ENCODE results near the gene RNF26.

RNF26 gene

DNA sequence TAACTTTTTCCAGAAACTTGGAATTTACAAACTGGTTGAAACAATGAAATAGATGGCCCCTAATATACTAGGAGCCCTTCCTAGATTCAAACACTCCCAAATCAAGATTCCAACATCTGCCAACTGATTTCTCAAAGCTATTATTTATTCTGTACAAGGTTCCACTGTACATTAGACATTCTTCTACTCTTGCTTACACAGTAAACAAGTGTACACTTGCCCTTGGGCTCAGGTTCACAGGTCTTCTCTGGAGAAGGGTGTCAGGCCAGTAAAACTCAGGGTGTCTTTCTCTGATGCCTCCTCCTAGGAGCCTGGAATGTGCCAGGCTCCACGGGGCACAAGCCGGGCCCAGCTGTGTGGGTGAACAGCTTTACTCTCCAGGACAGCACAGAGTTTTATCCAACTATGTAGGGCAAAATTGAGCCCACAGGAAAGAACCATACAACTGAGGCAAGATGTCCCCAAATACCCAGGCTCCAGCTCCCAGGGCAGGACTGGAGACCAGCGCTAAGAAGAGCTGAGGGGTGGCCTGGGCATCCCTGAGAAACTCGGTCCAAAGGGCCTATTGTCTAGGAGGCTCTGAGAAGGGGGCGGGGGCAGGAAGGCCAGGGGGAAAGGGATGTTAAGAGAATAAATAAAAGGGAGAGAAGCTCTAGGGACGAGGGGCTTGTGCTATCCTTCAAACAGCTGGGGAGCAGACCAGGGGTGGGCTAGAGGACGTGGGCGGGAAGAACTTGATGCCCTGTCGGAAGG, 20.9 kb downstream of the RNF26 start:
- no peak for DNase-seq (ENCODE audit: low spot score)

GRCh38 chr11:119356349-119357031, 22.2 kb downstream of the RNF26 start:
- DNase-seq (ENCODE audit: low spot score) = peak; percentile 88

DNA sequence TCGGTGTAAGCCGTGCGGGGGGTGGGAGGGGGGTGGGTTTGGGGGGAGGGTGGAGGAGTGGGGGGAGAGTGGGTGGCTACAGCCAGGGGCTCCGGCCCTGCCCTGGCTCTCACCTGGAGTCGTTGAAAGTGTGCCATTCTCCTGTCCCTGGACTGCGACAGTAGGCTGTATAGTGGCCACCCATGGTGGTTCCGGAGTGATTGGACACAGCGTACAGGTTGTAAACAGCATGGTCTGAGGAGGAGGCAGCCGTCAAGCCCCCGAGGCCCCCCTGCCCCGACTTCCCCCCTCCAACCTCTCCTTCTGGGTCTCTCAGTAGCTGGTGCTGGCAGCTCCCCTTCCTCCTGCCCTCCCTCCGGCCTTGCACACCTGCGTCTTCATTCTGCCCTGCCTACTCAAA, 22.7 kb downstream of the RNF26 start:
- DNase-seq (ENCODE audit: low spot score) = no peak

DNA sequence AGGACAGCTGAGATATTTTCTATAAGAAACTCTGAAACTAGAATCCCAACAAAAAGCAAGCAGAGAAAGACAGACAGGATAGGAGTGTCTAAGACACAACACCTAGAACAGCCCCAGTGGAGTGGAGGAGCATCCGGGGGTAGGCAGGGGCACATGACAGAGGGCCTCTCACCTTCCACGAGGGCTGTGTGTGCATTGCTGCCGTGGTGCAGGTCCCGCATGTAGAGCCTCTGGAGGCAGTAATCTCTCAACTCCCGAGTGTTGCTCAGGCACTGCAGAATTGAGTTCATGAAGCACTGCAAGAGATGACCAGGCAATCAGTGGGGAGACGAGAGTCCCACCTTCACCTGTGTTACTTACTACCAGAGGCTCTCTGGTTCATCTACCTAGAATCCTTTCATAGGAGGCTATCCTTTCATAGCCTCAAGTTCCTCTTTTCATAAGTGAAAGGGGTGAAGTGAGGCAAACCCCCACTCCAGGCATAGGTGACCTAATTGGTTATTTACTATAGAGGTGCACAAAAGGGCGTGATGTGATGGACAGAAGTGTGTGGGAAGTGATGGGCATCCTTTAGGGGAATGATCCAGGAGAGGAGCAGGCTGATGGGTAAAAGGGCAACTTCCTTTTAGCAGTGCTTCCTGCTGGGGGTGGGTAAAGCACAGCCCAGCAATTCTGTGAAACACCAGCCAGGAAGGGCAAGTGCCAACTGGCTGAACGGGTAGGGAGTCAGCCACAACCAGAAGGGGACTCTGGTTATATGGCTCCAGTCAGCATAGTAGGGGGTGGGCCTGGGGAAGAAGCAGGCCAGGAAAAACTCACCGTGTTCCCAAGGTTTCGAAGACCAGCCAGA, 25.3 kb downstream of the RNF26 start:
- DNase-seq (ENCODE audit: low spot score) = no peak

DNA sequence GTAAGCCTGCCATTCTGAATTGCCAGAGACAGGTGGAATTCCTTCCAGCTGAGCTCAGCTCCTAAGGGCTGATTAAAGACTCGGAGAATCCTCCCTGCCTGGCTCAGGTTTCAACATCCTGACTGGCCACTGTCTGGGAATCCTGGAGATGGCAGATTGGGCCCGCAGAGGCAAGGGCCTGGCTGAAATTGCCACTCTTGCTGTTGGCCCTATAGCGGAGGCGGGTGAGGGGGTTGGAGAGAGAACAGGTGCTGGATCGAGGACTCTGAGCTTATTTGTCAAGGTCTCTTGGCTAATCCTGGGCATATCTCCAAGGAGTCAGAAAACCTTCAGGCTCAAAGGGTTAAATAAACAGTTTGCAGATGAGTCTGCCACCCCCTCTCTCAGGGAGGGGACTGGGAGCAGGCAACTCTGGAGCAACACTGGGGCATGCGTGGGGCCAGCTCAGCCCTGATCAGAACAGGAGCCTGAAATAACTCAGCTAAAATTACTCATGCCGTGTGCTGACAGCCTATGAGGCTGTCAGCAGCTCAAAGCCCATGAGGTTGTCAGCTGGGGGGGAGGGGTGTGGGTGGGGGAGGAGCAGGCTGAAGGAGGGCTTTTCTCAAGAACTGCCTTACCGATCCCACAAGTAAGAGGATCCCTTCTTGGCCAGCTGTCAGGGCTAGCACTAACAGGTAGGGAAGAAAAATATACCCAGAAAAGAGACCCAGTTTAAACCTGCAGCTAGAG, 26.9 kb downstream of the RNF26 start:
- DNase-seq (ENCODE audit: low spot score) = peak; percentile 77

- DNase-seq (ENCODE audit: low spot score) = no peak
Observed at GRCh38 chr11:119361941-119362725, 27.8 kb downstream of the RNF26 start.

- DNase-seq (ENCODE audit: low spot score) = no peak
Observed at GRCh38 chr11:119362741-119363080, 28.4 kb downstream of the RNF26 start.

GRCh38 chr11:119363081-119363850, 28.9 kb downstream of the RNF26 start:
- no peak for DNase-seq (ENCODE audit: low spot score)

DNA sequence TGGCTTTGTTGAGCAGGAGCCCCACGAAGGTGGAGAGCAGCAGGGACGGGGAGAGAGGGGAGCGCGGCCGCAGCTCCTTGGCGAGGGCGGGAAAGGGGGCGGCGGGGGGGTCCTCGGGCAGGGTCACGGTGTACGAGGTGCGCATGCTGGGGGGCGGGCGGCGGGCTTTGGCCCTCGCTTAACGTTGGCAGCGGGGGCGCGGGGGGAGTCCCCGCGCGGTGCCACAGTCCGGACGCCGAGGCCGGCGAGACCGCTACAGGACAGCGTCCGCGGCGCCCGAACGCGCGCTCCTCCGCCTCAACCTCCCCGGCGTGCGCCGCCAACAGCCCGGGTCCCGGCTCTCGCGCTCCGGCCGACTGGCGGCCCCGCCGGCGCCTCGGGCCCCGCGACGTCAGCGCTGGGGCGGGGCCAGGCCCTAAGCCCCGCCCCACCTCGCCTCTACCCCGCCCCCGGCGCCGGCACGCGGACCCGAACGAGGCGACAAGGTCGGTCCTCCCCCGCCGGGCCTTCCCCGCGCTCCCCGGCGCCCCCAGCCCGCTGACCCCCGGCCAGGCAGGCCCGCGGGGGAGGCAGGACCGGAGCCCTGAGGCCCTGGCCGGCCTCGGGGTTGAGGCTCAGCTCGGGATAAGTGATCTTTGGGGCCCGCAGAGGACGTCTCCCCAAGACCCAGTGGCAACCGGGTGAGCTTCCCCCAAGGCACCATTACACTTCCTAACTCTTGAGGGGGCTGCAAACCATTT, 29.7 kb downstream of the RNF26 start:
- DNase-seq (ENCODE audit: low spot score) = peak; percentile 90

DNA sequence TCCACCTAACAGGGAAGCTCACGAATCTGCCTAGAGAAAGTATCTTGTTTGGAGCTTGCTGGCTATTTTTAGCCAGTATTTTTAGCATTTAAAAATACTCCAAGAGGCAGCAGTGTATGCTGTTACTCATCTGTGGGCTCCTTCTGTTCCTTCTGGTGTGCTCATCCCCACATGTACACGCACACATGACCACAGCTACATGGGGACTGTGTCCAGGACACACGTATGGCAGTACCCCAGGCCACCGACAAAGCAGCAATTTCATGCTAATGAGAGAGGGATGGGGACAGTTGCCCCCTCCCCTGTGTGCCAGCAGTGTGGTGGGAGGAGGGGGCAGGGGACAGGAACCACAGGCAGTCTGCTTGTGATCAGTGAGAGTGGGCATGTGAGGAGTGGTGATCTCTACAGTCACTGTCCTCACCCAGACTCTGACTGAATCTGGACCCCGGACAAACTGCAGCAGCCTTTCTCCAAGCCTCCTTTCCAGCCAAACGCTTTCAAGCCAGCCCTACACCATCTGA, 30.8 kb downstream of the RNF26 start:
- no peak for DNase-seq (ENCODE audit: low spot score)

GRCh38 chr11:119366690-119367620, 32.6 kb downstream of the RNF26 start:
- no peak for DNase-seq (ENCODE audit: low spot score)

GRCh38 chr11:119367661-119368120, 33.4 kb downstream of the RNF26 start:
- DNase-seq (ENCODE audit: low spot score) = no peak

GRCh38 chr11:119368121-119369034, 34.1 kb downstream of the RNF26 start:
- DNase-seq (ENCODE audit: low spot score) = peak; percentile 86

DNA sequence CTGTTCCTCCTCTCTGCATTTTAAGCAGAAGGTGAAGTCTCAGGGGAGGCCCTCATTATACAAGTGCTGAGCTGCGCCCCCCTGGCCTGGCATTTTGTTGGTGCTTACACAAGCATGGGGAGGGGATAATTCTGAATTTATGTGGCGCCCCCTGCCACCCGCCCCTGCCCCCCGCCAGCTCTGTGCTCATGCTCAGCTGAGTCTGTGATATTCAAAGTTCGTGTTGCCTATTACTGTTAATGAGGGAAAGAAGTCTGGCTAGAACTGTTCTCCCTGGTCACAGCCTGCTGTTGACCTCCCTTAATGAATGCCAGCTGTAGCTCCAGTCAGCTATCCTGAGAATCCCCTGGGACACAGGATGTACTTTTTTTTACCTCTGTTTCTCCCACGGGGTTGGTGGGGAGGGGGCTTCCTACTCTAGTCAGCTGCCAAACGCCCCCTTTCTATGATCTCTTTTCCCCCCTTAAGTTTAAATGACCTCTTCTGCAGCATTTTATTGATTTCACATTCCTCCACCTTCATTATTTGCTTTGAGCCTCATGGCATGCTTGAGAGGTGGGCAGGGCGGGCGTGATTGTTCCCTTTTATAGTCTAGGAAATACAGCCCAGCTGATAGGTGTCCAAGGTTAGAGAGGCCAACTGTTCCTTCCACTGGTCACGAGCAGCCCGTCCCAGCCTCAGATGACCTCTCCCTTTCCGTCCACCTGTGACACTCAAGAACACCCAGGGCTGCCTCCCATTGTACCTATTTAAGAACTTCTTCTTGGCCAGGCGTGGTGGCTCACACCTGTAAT, 35.0 kb downstream of the RNF26 start:
- DNase-seq (ENCODE audit: low spot score) = peak; percentile 54

- peak; percentile 57 for DNase-seq (ENCODE audit: low spot score)
Observed at GRCh38 chr11:119370486-119371046, 36.2 kb downstream of the RNF26 start.

GRCh38 chr11:119371067-119371601, 36.8 kb downstream of the RNF26 start:
- DNase-seq (ENCODE audit: low spot score) = no peak
